Caco-2 (cell line): Measurements from ENCODE around the gene AHNAK2. TPM values are rescaled to one million over a fixed set of nuclear protein-coding genes. Genes with fewer than 3 reads are reported as not detected.
A peak's percentile ranks its signal among the peaks of the same experiment; 100 is the strongest.

Source experiments
- BruUV-seq: library from RNA; stranded (reverse); fragments of 400-500 nt; replicated peaks from 2 replicates; lab custom pipeline; 2021; lab: Mats Ljungman, UMichigan
- CTCF ChIA-PET: fragments of 300-600 bp; sonication (Branson Sonifier 250); formaldehyde crosslinking; loops from one replicate; lab custom pipeline; 2022; ENCODE audit warnings: antibody characterized with exemption; lab: Charles Lee
- POLR2A ChIA-PET: fragments of 300-600 bp; sonication (Branson Sonifier 250); formaldehyde crosslinking; loops from one replicate; lab custom pipeline; 2022; ENCODE audit warnings: antibody characterized with exemption; lab: Charles Lee
- DNase-seq, 2 experiments: peaks; one replicate each; pipeline versions ENCODE4 v3.0.0 to v3.0.0-alpha.2; 2020 to 2022
- H3K27me3 ChIP-seq: replicated peaks from 2 replicates; pipeline ENCODE4 v1.6.0; 2011; ENCODE audit warnings: low read length; ENCODE audit not compliant: control insufficient read depth, insufficient read depth
- H3K36me3 ChIP-seq: 2 replicates; pipeline ENCODE4 v1.5.1; 2011; ENCODE audit warnings: low read length; ENCODE audit not compliant: control insufficient read depth, insufficient read depth
- H3K4me1 ChIP-seq: fragments of 250-450 bp; sonication (Bioruptor Pico); 2 replicates; pipeline ENCODE4 v1.5.1; 2020; ENCODE audit warnings: mild to moderate bottlenecking
- H3K4me3 ChIP-seq: 2 replicates; pipeline ENCODE4 v1.5.1; 2011; ENCODE audit warnings: low read depth, mild to moderate bottlenecking, control low read depth, low read length
- H3K9me3 ChIP-seq: fragments of 250-450 bp; sonication (Bioruptor Pico); 2 replicates; pipeline ENCODE4 v1.5.1; 2020; ENCODE audit warnings: mild to moderate bottlenecking, moderate library complexity
- H3K27ac Mint-ChIP-seq: one replicate; pipeline ENCODE4 v1.8.0; 2022; ENCODE audit warnings: mixed read lengths; ENCODE audit not compliant: unreplicated experiment
- H3K27me3 Mint-ChIP-seq: one replicate; pipeline ENCODE4 v1.8.0; 2022; ENCODE audit warnings: mixed read lengths; ENCODE audit not compliant: insufficient read depth, unreplicated experiment
- H3K36me3 Mint-ChIP-seq: one replicate; pipeline ENCODE4 v1.8.0; 2022; ENCODE audit warnings: mild to moderate bottlenecking, mixed read lengths; ENCODE audit not compliant: insufficient read depth, unreplicated experiment
- H3K4me1 Mint-ChIP-seq: one replicate; pipeline ENCODE4 v1.8.0; 2022; ENCODE audit warnings: low read depth, mixed read lengths; ENCODE audit not compliant: unreplicated experiment
- H3K4me3 Mint-ChIP-seq: one replicate; pipeline ENCODE4 v1.8.0; 2022; ENCODE audit warnings: mild to moderate bottlenecking, moderate library complexity, mixed read lengths; ENCODE audit not compliant: unreplicated experiment
- H3K9me3 Mint-ChIP-seq: one replicate; pipeline ENCODE4 v1.8.0; 2022; ENCODE audit warnings: mixed read lengths; ENCODE audit not compliant: unreplicated experiment
- CTCF ChIP-seq, 2 experiments: fragments of 200-600 bp in 1 of 2; IDR thresholded peaks; 1 replicate in 1 of 2; 2 replicates in 1 of 2; pipeline versions ENCODE4 v1.5.1 to v1.8.0; 2011 to 2022; ENCODE audit warnings: antibody characterized with exemption in 1 of 2, control low read depth in 1 of 2, inconsistent platforms in 1 of 2, low read depth in 1 of 2, low read length in 1 of 2, mild to moderate bottlenecking in 1 of 2, moderate library complexity in 1 of 2; ENCODE audit not compliant: insufficient read depth in 1 of 2, severe bottlenecking in 1 of 2, unreplicated experiment in 1 of 2
- intact Hi-C: fragments of 100-400 bp; cut with micrococcal nuclease; formaldehyde crosslinking; loops from one replicate; pipeline ENCODE4 v1.10.0; 2022; ENCODE audit not compliant: unreplicated experiment
- total RNA-seq: library from RNA; stranded (reverse); gene quantifications from 2 replicates; pipeline ENCODE4 v1.2.3, GENCODE V29; 2022

Gene AHNAK2
- total RNA-seq, 1 experiment from 2014 or later: 0.77 TPM

GRCh38 chr14:104973385-104974145, 4.6 kb downstream of the AHNAK2 start:
- BruUV-seq: no TSS peak
- H3K4me3 ChIP-seq: no peak overlapping the region
- CTCF ChIA-PET: interaction anchor here (0.9 to 1.0 kb wide), 3 partner anchors 72 to 113 kb away, joined by 3 to 5 read pairs (median 3); no protein-coding TSS in a partner anchor
- no peak for TF ChIP-seq CTCF (IDR thresholded peaks at IDR 0.05; ENCODE audit: insufficient read depth in 1 of 2, low read depth in 1 of 2, low read length in 1 of 2, severe bottlenecking in 1 of 2, unreplicated experiment in 1 of 2)
- Mint-ChIP-seq H3K4me3 (no peak overlapping the region), H3K9me3 (no peaks in the 10 kb centered on the region), H3K36me3 (no peaks in the 10 kb centered on the region), H3K27ac (no peak overlapping the region), H3K4me1 (peaks cover 7% of the 10 kb centered on the region), H3K27me3 (no peaks in the 10 kb centered on the region)
- POLR2A ChIA-PET: no interaction called here
- intact Hi-C loops: no loop called here
- no peaks in the 10 kb centered on the region for H3K36me3 ChIP-seq
- DNase-seq: peak in 1 of 2 experiments; percentile 36
- H3K4me1 ChIP-seq: peaks cover 9% of the 10 kb centered on the region
- H3K27me3 ChIP-seq: no peaks in the 10 kb centered on the region
- no peaks in the 10 kb centered on the region for H3K9me3 ChIP-seq

- Histone ChIP-seq H3K4me3 (no peak overlapping the region), H3K9me3 (no peaks in the 10 kb centered on the region), H3K27me3 (no peaks in the 10 kb centered on the region), H3K36me3 (no peaks in the 10 kb centered on the region), H3K4me1 (peaks cover 9% of the 10 kb centered on the region)
- Mint-ChIP-seq H3K9me3 (no peaks in the 10 kb centered on the region), H3K27ac (no peak overlapping the region), H3K27me3 (no peaks in the 10 kb centered on the region), H3K36me3 (no peaks in the 10 kb centered on the region), H3K4me1 (peaks cover 7% of the 10 kb centered on the region), H3K4me3 (no peak overlapping the region)
- no peak for TF ChIP-seq CTCF (IDR thresholded peaks at IDR 0.05; ENCODE audit: insufficient read depth in 1 of 2, low read depth in 1 of 2, low read length in 1 of 2, severe bottlenecking in 1 of 2, unreplicated experiment in 1 of 2)
- no TSS peak for BruUV-seq
- DNase-seq: peak in 1 of 2 experiments; percentile 56
- ChIA-PET CTCF (interaction anchor here (0.9 to 1.0 kb wide), 2 partner anchors 72 to 114 kb away, joined by 3 to 5 read pairs; no protein-coding TSS in a partner anchor), POLR2A (no interaction called here)
- intact Hi-C loops: no loop called here
Observed at GRCh38 chr14:104973135-104973384, 5.1 kb downstream of the AHNAK2 start.

GRCh38 chr14:104972301-104973134, 5.7 kb downstream of the AHNAK2 start:
- Histone ChIP-seq H3K36me3 (no peaks in the 10 kb centered on the region), H3K9me3 (no peaks in the 10 kb centered on the region), H3K27me3 (no peaks in the 10 kb centered on the region), H3K4me3 (no peak overlapping the region), H3K4me1 (peaks cover 9% of the 10 kb centered on the region)
- Mint-ChIP-seq H3K9me3 (no peaks in the 10 kb centered on the region), H3K4me3 (no peak overlapping the region), H3K27me3 (no peaks in the 10 kb centered on the region), H3K36me3 (no peaks in the 10 kb centered on the region), H3K4me1 (peaks cover 7% of the 10 kb centered on the region), H3K27ac (no peak overlapping the region)
- intact Hi-C loops: no loop called here
- TF ChIP-seq CTCF (IDR thresholded peaks at IDR 0.05; ENCODE audit: insufficient read depth in 1 of 2, low read depth in 1 of 2, low read length in 1 of 2, severe bottlenecking in 1 of 2, unreplicated experiment in 1 of 2): no peak
- no TSS peak for BruUV-seq
- DNase-seq: peak in 1 of 2 experiments; percentile 26
- ChIA-PET POLR2A (no interaction called here), CTCF (interaction anchor here (0.9 to 1.0 kb wide), 2 partner anchors 73 to 114 kb away, joined by 3 to 5 read pairs; no protein-coding TSS in a partner anchor)
